Measurements from ENCODE around the gene STAP1.
"Not testable (repeated sequence)": the region's sequence is repeated elsewhere in the genome, so short reads cannot be mapped to it uniquely, and the experiment has no call there.

STAP1 gene

DNA sequence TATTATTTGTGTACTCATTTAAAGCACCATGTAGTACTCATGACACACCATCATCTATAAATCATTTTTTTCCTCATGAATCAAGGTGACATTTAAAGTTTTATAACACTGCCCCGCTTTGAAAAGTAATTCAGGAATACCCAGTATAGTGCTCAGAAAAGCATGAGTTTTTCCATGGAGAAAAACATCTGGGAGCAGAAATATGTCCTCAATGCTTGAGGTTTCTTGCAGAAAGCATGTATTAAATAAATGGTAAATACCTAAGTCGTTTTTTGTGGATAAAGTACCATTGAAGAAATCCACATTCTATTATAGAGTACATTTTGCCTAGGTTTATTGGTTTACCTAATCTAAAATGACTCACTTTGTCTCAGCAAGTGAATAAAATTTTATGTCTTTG lies 76.2 kb downstream of the STAP1 start:
- DNase-seq, result no peak

DNA sequence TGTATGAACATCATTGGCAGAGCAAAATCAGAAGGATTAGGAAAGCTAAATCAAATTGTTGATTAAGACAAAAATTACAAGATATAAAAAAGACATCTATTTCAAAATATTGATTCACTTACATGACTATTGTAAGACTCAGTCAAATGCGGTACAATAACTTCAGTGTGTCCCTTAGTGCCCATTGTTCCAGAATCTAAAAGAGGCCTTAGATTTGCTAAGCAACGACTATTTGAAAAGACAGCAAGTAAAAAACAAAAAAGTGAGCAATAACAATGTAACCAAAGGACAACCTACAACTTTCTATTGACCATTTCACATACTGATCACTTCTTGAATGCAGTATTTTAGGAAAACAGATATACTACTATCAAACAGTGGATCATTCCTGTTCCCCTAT lies 76.8 kb downstream of the STAP1 start:
- no peak for DNase-seq

DNA sequence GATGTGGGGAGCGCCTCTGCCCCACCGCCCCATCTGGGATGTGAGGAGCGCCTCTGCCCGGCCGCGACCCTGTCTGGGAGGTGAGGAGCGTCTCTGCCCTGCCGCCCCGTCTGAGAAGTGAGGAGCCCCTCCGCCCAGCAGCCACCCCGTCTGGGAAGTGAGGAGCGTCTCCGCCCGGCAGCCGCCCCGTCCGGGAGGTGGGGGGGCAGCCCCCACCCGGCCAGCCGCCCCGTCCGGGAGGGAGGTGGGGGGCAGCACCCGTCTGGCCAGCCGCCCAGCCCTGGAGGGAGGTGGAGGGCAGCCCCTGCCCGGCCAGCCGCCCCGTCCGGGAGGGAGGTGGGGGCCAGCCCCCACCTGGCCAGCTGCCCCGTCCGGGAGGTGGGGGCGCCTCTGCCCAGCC lies 78.5 kb downstream of the STAP1 start:
- not testable (repeated sequence) for DNase-seq

DNA sequence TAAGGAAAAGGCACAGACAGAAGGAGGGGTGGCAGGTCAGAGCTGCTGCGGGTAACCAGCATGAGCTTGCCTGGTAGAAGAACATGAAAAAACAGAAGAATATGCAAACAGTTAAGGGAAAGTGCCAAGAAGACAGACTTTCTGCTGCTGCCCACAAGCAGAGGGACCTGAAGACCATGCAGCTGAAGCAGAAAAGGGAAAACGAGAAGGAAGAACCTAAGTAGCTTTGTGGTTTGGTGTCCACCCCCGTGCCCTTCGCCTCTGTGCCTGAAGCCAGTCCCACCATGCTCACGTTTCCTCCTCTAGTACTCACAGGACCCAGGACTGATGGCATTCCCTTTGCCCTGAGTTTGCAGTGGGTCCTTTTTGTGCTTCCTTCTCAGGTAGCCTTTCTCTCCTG lies 79.6 kb downstream of the STAP1 start:
- no peak for DNase-seq

DNA sequence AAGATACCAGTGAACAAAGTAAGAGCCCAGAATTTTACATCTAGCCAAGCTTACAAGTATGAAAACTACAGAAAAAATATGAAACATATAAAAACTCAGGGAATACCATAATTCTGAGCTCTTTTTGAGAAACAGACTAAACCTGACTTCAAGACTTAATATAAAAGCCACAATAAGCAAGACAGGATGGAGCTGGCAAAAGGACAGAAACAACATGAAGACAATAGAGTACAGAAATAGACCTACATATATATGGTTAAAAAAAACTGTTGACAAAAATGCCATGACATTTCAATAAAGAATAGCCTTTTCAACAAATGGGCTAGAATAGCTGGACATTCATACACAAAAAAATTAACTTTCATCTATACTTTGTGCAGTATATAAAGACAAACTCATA lies 93.0 kb downstream of the STAP1 start:
- DNase-seq, result no peak

All from CD4-positive, alpha-beta T cell treated with Interleukin-4 for 4 hours (primary cell).